Choroid plexus epithelial cell (primary cell): ENCODE results near the gene MAP3K5.
A peak's percentile ranks its signal among the peaks of the same experiment; 100 is the strongest.
"Not testable (repeated sequence)": the region's sequence is repeated elsewhere in the genome, so short reads cannot be mapped to it uniquely, and the experiment has no call there.

Experiments used
- DNase-seq: peaks from one replicate; pipeline ENCODE4 v3.0.0-alpha.2; 2010; ENCODE audit warnings: low read depth
- H3K4me3 ChIP-seq: 2 replicates; pipeline ENCODE4 v1.5.1; 2011; ENCODE audit warnings: low read depth, mild to moderate bottlenecking, control low read depth, low read length, moderate library complexity
- TF ChIP-seq, protein P1 (sequence below): conservative IDR thresholded peaks from 2 replicates; pipeline ENCODE4 v1.5.1; 2011; ENCODE audit warnings: low read depth, mild to moderate bottlenecking, control low read depth, inconsistent platforms, low read length, moderate library complexity

Gene MAP3K5

DNA sequence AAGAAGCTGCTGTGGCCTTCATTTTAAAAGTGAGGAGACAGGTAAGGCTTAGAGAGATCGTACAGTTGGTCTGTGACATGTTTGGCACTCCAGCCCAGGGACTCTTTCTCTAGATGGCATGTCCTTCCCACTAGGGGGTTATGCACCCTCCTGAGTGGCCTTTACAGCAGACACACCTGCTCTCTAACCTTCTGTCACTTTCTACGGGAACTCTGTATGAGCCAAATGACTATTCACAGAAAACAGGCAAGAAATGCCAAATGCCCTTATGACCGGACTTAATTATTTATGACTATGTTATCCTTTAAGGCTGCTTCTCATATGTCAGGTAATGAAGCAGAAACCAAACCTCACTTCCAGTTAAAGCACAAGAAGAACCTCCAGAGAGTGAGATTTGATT lies 91.2 kb downstream of the MAP3K5 start:
- H3K4me3 ChIP-seq: no peak overlapping the region
- TF ChIP-seq, protein P1, sequence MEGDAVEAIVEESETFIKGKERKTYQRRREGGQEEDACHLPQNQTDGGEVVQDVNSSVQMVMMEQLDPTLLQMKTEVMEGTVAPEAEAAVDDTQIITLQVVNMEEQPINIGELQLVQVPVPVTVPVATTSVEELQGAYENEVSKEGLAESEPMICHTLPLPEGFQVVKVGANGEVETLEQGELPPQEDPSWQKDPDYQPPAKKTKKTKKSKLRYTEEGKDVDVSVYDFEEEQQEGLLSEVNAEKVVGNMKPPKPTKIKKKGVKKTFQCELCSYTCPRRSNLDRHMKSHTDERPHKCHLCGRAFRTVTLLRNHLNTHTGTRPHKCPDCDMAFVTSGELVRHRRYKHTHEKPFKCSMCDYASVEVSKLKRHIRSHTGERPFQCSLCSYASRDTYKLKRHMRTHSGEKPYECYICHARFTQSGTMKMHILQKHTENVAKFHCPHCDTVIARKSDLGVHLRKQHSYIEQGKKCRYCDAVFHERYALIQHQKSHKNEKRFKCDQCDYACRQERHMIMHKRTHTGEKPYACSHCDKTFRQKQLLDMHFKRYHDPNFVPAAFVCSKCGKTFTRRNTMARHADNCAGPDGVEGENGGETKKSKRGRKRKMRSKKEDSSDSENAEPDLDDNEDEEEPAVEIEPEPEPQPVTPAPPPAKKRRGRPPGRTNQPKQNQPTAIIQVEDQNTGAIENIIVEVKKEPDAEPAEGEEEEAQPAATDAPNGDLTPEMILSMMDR: no peak
- DNase-seq: no peak

DNA sequence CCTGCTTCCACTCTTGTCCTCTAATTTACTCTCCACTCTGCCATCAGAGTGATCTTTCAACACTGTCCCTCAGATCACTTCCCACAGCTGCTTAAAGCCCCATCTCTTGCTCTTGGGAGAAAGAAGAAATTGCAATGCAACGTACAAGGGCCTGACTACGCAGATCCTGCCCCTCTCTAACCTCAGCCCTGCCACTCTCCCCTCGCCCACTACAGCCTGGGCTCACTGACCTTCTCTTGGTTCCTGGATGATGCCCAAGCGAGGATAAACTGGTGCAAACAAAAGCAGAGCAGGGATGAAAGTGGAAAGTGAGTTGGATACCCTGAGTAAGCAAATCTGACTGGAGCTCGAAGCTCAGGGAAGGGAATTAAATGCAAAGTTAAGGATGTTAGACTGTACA lies 92.9 kb downstream of the MAP3K5 start:
- no peak overlapping the region for H3K4me3 ChIP-seq
- TF ChIP-seq, protein P1: no peak
- no peak for DNase-seq

DNA sequence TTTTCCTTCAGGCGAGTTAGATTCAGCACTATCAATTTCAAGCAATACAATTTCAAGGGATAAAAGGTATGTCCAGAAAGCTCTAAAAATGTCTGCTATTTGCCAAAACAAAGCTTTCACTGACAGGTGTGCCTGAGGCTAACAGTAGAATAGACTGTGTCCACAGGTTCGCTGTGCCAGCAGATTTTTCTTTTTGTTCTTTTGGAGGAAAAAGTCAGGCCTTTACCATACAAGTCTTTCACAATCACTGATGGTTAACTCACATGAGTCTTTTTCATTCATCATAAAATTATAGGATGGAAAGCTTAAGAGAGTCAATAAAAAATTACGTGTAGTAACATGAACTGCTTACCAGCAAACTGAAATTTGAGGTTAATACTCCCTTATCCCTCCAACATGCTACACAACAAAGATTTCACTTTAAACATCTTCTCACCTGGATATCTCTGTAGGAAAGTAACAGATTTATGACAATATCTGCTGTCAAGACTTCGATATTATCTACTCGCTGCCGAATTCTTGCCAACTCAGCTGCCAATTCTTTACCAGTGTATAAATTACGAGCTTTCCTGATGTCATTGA lies 95.4 kb downstream of the MAP3K5 start:
- TF ChIP-seq, protein P1: no peak
- no peak overlapping the region for H3K4me3 ChIP-seq
- DNase-seq: no peak

DNA sequence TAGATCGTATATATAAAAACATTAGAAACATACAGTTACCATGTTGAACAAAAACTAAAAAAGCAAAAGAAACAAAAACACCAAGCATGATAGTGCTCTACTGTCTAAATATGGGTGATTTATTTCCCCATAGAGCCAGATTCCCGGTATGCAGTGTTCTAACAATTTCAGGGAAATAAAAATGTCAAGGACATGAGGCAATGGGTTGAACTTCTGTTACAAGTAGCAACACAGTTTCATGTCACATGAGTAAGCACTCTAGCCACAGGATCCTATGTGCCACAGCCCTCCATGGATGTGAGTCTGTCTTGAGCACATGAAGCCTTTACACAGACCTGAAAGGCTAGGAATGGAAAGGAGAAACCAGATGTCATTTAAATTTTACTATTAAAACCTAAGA lies 96.0 kb downstream of the MAP3K5 start:
- peak; percentile 61 for DNase-seq

DNA sequence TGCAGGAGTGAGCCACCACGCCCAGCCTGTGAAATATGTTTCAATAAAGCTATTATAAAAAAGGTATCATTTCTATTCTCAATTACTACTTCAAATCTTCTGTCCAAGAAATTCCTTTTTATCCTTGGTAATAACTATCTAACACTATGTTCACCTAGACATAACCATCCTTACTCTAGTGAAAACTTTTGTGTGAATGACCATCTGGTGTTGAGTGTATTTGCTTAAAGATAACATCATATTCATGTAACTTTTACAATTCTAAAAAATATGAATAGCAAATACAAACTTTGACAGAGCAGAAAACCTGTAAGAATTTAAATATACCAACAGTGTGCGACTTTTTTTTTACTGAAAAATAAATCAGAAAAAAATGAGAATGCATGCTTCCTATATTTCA lies 96.9 kb downstream of the MAP3K5 start:
- H3K4me3 ChIP-seq: no peak overlapping the region
- TF ChIP-seq, protein P1: no peak
- DNase-seq: no peak

More for the DNA sequence above, 96.0 kb downstream of the MAP3K5 start:
- H3K4me3 ChIP-seq: no peak overlapping the region
- TF ChIP-seq, protein P1: no peak

DNA sequence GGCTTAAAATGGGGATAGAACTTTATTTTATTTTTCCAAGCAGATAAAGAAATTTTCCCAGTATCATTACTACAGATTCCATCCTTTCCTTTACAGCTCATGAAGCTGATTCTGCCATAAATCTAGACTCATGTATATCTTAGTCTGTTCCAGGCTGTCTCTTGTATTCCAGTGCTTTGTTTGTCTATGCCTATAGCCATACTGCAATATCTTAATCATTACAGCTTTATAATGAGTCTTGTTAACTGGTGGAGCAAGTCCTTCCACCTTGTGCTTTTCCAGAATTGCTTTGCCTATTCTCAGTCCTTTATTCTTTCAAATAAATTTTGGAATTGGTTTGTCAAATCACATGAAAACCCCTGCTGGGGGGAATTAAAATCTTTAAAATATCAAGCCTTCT lies 99.2 kb downstream of the MAP3K5 start:
- DNase-seq: no peak
- no peak overlapping the region for H3K4me3 ChIP-seq
- TF ChIP-seq, protein P1: no peak

DNA sequence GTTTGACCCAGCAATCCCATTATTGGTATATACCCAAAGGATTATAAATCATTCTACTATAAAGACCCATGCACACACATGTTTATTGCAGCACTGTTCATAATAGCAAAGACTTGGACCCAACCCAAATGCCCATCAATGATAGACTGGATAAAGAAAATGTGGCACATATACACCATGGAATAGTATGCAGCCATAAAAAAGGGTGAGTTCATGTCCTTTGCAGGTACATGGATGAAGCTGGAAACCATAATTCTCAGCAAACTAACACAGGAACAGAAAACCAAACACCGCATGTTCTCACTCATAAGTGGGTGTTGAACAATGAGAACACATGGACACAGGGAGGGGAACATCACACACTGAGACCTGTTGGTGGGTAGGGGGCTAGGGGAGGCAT lies 104.4 kb downstream of the MAP3K5 start:
- H3K4me3 ChIP-seq, DNase-seq: not testable (repeated sequence)

DNA sequence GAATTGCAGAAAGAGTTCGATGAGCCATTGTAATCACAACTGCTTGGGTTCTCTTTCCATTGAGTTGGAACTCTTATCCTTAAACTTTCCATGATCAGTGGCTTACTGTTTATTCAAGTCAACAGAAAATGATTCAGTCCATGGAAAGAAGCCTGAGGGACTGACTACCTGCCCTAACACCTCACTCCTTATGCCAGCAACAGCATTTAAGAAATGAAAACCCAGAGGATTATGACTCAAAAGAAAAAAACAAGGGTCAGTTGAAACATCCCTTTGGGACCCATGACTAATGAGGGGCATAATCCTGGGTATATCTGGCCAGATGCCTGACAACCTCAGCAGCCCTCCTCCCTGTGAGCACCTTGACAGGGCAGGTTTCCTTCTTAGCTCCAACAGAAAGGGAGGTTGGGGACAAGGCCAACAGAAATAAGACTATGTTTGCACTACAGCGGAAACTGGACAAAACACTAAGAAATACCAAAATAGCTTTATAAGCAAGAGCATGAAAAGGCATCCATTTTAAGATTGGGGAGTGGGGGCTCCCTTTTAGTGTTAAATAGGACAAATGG lies 106.7 kb downstream of the MAP3K5 start:
- H3K4me3 ChIP-seq: no peak overlapping the region
- DNase-seq: no peak
- TF ChIP-seq, protein P1: no peak
